ENCODE measurements around the gene PCIF1.

DNA sequence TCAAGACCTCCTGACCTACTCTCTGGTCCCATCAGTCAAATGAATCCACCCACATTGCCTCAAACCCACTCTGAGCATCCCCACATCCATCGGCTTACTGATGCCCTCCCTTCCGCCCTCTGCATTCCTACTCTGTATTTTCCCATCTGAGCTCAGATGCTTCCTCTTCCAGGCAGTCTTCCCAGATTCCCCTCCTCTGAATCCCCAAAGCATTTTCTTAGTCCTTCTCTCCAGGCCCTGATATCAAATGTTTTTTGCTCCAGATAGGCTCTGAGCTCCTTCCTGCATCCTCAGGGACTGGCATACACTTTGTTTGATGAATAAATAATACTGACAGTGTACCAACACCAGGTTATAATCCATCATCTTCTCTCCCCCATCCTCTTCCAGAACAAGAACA, 26.4 kb upstream of the PCIF1 start:
- TF ChIP-seq ZNF224 (CRISPR knock-in tag; IDR thresholded peaks at IDR 0.05), result no peak
- TF ChIP-seq CTCF (IDR thresholded peaks at IDR 0.05 in 2 of 3, conservative IDR thresholded peaks at IDR 0.05 in 1 of 3; ENCODE audit: insufficient read depth in 2 of 3, low read depth in 1 of 3, low read length in 3 of 3), result no peak
- TF ChIP-seq, protein P1, sequence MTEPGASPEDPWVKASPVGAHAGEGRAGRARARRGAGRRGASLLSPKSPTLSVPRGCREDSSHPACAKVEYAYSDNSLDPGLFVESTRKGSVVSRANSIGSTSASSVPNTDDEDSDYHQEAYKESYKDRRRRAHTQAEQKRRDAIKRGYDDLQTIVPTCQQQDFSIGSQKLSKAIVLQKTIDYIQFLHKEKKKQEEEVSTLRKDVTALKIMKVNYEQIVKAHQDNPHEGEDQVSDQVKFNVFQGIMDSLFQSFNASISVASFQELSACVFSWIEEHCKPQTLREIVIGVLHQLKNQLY (CRISPR knock-in tag; conservative IDR thresholded peaks at IDR 0.05), result no peak
- TF ChIP-seq ARID2 (IDR thresholded peaks at IDR 0.05), result no peak
- no peak for TF ChIP-seq SETDB1 (IDR thresholded peaks at IDR 0.05; ENCODE audit: low read length)
- no peak for TF ChIP-seq ELF4 (CRISPR knock-in tag; IDR thresholded peaks at IDR 0.05)
- TF ChIP-seq ZBTB40 (IDR thresholded peaks at IDR 0.05), result no peak
- no peak for TF ChIP-seq ZBTB40 (CRISPR knock-in tag; IDR thresholded peaks at IDR 0.05)
- no peak for TF ChIP-seq TAF1 (IDR thresholded peaks at IDR 0.05; ENCODE audit: control insufficient read depth, extremely low read depth, insufficient read depth, low read length, severe bottlenecking)
- TF ChIP-seq TEAD4 (IDR thresholded peaks at IDR 0.05; ENCODE audit: low read length), result no peak
- TF ChIP-seq TEAD4 (CRISPR knock-in tag; IDR thresholded peaks at IDR 0.05; ENCODE audit: borderline replicate concordance), result no peak
- TF ChIP-seq MAFF (IDR thresholded peaks at IDR 0.05; ENCODE audit: low read length), result no peak
- no peak for TF ChIP-seq USF2 (CRISPR knock-in tag; IDR thresholded peaks at IDR 0.05)
- no peak for TF ChIP-seq ZNF143 (CRISPR knock-in tag; IDR thresholded peaks at IDR 0.05)

Measured in K562 (cell line).